Smooth muscle cell (in vitro differentiated cells): ENCODE measurements around the gene PCDH9. TPM values are rescaled to one million over a fixed set of nuclear protein-coding genes. Genes with fewer than 3 reads are reported as not detected.

Experiments used
- DNase-seq: peaks from one replicate; lab custom pipeline; 2025; ENCODE audit not compliant: unreplicated experiment; lab: John Stamatoyannopoulos, UW
- H2AFZ ChIP-seq: fragments of 200-600 bp; sonication (generic); 2 replicates; pipeline ENCODE4 v1.6.0; 2016; ENCODE audit warnings: antibody characterized with exemption, low read depth, mild to moderate bottlenecking
- H3F3A ChIP-seq: fragments of 200-600 bp; sonication (generic); 2 replicates; pipeline ENCODE4 v1.6.0; 2017; ENCODE audit warnings: antibody characterized with exemption, low read depth
- H3K27ac ChIP-seq: fragments of 200-600 bp; sonication (generic); 2 replicates; pipeline ENCODE4 v1.5.1; 2016; ENCODE audit warnings: low read depth, mild to moderate bottlenecking
- H3K27me3 ChIP-seq: fragments of 200-600 bp; sonication (generic); 2 replicates; pipeline ENCODE4 v1.6.1; 2016; ENCODE audit warnings: low read depth, mild to moderate bottlenecking
- H3K36me3 ChIP-seq: fragments of 200-600 bp; sonication (generic); 2 replicates; pipeline ENCODE4 v1.5.1; 2016; ENCODE audit warnings: low read depth
- H3K4me1 ChIP-seq: fragments of 200-600 bp; sonication (generic); 2 replicates; pipeline ENCODE4 v1.5.1; 2016; ENCODE audit warnings: low read depth
- H3K4me2 ChIP-seq: fragments of 200-600 bp; sonication (generic); 2 replicates; pipeline ENCODE4 v1.6.0; 2016; ENCODE audit warnings: mild to moderate bottlenecking
- H3K4me3 ChIP-seq: fragments of 200-600 bp; sonication (generic); 2 replicates; pipeline ENCODE4 v1.5.1; 2016; ENCODE audit warnings: mild to moderate bottlenecking
- H3K79me2 ChIP-seq: fragments of 200-600 bp; sonication (generic); 2 replicates; pipeline ENCODE4 v1.6.0; 2016; ENCODE audit warnings: low read depth, mild to moderate bottlenecking
- H3K9ac ChIP-seq: fragments of 200-600 bp; sonication (generic); 2 replicates; pipeline ENCODE4 v1.6.0; 2016; ENCODE audit warnings: low read depth
- H3K9me3 ChIP-seq: fragments of 200-600 bp; sonication (generic); replicated peaks from 2 replicates; pipeline ENCODE4 v1.5.1; 2016; ENCODE audit warnings: low read depth
- H4K20me1 ChIP-seq: fragments of 200-600 bp; sonication (generic); 2 replicates; pipeline ENCODE4 v1.6.0; 2016; ENCODE audit warnings: low read depth
- WGBS: methylation state at CpG from one replicate; pipeline ENCODE4 v1.1.7; 2016; ENCODE audit warnings: low lambda C conversion rate; 5-methylcytosine and 5-hydroxymethylcytosine counted together
- polyA plus RNA-seq: library from polyadenylated mRNA; unstranded; fragments of >200 nt; fragmentation: Nextera tagmentation; extraction: Ambion mirVana; gene quantifications from 2 replicates; pipeline ENCODE4 v1.2.1, GENCODE V29; 2016
- total RNA-seq: library from RNA; depleted of rRNA; stranded (reverse); fragments of >200 nt; gene quantifications from 2 replicates; pipeline ENCODE4 v1.2.3, GENCODE V29; 2014
- TF ChIP-seq, protein P1 (sequence below): fragments of 200-600 bp; sonication (generic); IDR thresholded peaks from 2 replicates; pipeline ENCODE4 v1.5.1; 2017; ENCODE audit warnings: borderline replicate concordance, mild to moderate bottlenecking, antibody characterized with exemption; ENCODE audit not compliant: insufficient read depth, poor library complexity, severe bottlenecking

The PCDH9 gene
- total and polyA plus RNA-seq, 2 experiments from 2014 or later: 0.65 to 1.9 TPM

DNA sequence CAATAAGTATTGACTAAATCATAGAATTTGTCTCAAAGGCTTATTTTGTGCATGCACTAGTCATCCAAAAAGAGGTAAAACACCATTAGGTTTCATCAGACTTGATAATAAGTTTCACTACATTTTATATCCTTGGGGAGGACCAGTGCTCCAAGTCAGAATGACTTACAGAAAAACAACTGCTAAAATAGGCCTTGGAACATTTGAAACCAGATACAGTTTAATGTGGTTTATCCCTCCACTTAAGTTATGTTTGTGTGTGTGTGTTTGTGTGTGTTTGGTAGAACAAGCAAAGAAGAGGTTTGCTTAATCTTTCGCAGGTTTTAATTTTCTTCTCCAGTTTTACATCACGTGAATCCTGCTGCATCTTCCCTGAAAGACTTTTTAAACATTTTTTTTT lies 570.9 kb downstream of the PCDH9 start:
- H3K4me3 ChIP-seq: no peak overlapping the region
- WGBS: 79% methylated on average over 2 of the region's 2 CpGs
- no peaks in the 10 kb centered on the region for H3K79me2 ChIP-seq
- H3K9ac ChIP-seq: peak overlapping the region; percentile 63
- no peaks in the 10 kb centered on the region for H3K27me3 ChIP-seq
- peaks cover 9% of the 10 kb centered on the region for H3F3A ChIP-seq
- H3K27ac ChIP-seq: peak overlapping the region; percentile 75
- peak overlapping the region; percentile 78 for H2AFZ ChIP-seq
- no peaks in the 10 kb centered on the region for H4K20me1 ChIP-seq
- no peak for DNase-seq
- peaks cover 11% of the 10 kb centered on the region for H3K4me1 ChIP-seq
- H3K4me2 ChIP-seq: peak overlapping the region; percentile 65
- TF ChIP-seq, protein P1, sequence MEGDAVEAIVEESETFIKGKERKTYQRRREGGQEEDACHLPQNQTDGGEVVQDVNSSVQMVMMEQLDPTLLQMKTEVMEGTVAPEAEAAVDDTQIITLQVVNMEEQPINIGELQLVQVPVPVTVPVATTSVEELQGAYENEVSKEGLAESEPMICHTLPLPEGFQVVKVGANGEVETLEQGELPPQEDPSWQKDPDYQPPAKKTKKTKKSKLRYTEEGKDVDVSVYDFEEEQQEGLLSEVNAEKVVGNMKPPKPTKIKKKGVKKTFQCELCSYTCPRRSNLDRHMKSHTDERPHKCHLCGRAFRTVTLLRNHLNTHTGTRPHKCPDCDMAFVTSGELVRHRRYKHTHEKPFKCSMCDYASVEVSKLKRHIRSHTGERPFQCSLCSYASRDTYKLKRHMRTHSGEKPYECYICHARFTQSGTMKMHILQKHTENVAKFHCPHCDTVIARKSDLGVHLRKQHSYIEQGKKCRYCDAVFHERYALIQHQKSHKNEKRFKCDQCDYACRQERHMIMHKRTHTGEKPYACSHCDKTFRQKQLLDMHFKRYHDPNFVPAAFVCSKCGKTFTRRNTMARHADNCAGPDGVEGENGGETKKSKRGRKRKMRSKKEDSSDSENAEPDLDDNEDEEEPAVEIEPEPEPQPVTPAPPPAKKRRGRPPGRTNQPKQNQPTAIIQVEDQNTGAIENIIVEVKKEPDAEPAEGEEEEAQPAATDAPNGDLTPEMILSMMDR: no peak
- no peaks in the 10 kb centered on the region for H3K9me3 ChIP-seq
- no peaks in the 10 kb centered on the region for H3K36me3 ChIP-seq

DNA sequence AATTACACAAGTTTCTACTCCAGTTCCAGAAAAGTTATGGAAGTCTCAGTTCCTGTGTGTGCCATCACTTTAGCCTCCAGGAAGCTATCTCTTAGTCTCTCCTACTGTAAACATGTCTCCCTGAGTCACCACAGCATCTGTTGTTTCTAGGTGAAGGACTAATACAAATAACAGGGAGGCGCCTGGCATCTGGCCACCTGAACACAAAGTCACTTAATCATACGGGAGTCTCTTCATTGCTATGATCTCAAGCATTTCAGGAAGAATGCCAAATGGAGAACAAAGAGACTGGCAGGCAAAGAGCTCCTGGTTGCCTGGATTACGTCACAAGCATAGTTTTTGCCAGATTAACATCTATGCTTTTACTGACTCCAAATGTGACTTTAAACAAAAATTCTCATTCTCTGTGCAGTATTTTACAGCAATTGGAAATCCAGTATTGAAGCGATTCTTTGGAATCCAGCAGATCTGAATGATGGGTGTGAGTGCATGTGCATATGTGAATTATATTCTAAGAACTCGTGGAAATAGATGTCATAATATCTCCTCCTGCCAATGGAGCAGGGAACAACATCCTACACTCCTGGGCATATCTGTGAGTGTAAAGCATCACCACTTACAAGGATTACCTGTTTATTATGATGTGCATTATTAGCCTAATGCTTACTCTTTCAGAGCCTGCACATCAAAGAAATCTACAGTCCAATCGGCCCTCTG lies 572.8 kb downstream of the PCDH9 start:
- H3K27me3 ChIP-seq: no peaks in the 10 kb centered on the region
- TF ChIP-seq, protein P1: no peak
- H3K4me2 ChIP-seq: no peak overlapping the region
- H3K27ac ChIP-seq: peak overlapping the region; percentile 49
- H3F3A ChIP-seq: peaks cover 9% of the 10 kb centered on the region
- H3K4me3 ChIP-seq: no peak overlapping the region
- H2AFZ ChIP-seq: peak overlapping the region; percentile 38
- peaks cover 11% of the 10 kb centered on the region for H3K4me1 ChIP-seq
- 75% methylated on average over 6 of the region's 6 CpGs for WGBS
- H3K9me3 ChIP-seq: no peaks in the 10 kb centered on the region
- H4K20me1 ChIP-seq: no peaks in the 10 kb centered on the region
- no peak overlapping the region for H3K9ac ChIP-seq
- no peaks in the 10 kb centered on the region for H3K36me3 ChIP-seq
- DNase-seq: no peak
- H3K79me2 ChIP-seq: no peaks in the 10 kb centered on the region

DNA sequence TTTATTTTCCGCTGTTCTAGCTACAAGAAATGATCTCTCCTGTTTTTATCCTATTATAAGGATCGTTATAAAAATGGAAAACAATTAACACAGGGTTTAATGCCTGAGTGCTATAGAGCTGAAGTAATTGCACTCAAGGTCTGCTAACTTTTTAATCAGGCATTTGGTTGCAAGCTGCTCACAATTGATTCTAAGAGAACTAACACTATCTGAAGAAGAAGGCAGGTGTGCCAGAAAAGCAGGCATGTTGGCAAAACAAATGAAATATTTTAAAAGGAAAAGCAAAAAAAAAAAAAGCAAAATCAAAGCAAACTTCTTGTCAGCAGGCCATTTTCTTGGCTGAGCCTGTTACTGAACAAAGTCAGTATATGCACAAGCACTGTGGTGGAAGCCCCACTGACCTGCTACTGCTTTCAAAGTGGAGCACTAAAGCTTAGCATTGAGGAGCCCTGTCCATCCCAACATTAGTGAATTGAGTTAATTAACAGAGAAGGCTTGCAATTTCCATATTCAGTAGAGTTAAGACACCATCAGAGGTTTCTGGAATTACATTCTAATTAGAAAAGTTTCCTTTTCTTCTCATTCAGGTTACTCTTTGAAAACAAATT lies 574.2 kb downstream of the PCDH9 start:
- Histone ChIP-seq H3K36me3 (no peaks in the 10 kb centered on the region), H3K4me1 (peaks cover 11% of the 10 kb centered on the region), H2AFZ (no peak overlapping the region), H3K9ac (no peak overlapping the region), H3F3A (peaks cover 9% of the 10 kb centered on the region), H3K9me3 (no peaks in the 10 kb centered on the region), H3K27me3 (no peaks in the 10 kb centered on the region), H3K4me2 (no peak overlapping the region), H3K79me2 (no peaks in the 10 kb centered on the region), H3K27ac (no peak overlapping the region), H4K20me1 (no peaks in the 10 kb centered on the region), H3K4me3 (no peak overlapping the region)
- no peak for DNase-seq
- TF ChIP-seq, protein P1: no peak
- WGBS: 90% methylated on average over 2 of the region's 2 CpGs
